ENCODE measurements around the gene CDV3.
"Not testable (repeated sequence)": the region's sequence is repeated elsewhere in the genome, so short reads cannot be mapped to it uniquely, and the experiment has no call there.

The CDV3 gene, protein sequence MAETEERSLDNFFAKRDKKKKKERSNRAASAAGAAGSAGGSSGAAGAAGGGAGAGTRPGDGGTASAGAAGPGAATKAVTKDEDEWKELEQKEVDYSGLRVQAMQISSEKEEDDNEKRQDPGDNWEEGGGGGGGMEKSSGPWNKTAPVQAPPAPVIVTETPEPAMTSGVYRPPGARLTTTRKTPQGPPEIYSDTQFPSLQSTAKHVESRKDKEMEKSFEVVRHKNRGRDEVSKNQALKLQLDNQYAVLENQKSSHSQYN

GRCh38 chr3:133573629-133574194 lies at the start of gene CDV3:
Gene CDV3, plus strand, starts transcription at chr3:133573686. Its CDS starts 359 bp downstream, at chr3:133574045.
- Histone ChIP-seq H3K4me3 (ENCODE audit: low read depth in 1 of 2, low read length in 2 of 2) (peak within 1 kb of the TSS; percentile 95 to 96), H3K79me2 (ENCODE audit: insufficient read depth, low read length) (peaks cover 50% of the 10 kb centered on the region), H3K9ac (ENCODE audit: low read depth, low read length) (peak within 1 kb of the TSS; percentile 87), H3K27me3 (ENCODE audit: insufficient read depth, low read length, poor library complexity) (no peaks in the 10 kb centered on the region), H4K20me1 (ENCODE audit: insufficient read depth, low read length) (peaks cover 37% of the 10 kb centered on the region), H3K27ac (ENCODE audit: low read length) (peak within 1 kb of the TSS; percentile 93), H3K9me3 (ENCODE audit: insufficient read depth, low read length, severe bottlenecking) (no peaks in the 10 kb centered on the region), H3K4me1 (ENCODE audit: insufficient read depth, low read length) (peaks cover 47% of the 10 kb centered on the region), H2AFZ (ENCODE audit: low read depth, low read length) (peak within 1 kb of the TSS; percentile 77), H3K36me3 (ENCODE audit: insufficient read depth, low read length) (peaks cover 41% of the 10 kb centered on the region), H3K4me2 (ENCODE audit: insufficient read depth, low read length) (peak within 1 kb of the TSS; percentile 89)
- DNase-seq = no peak
- no peak for TF ChIP-seq EZH2 (IDR thresholded peaks at IDR 0.05; ENCODE audit: borderline replicate concordance, low read depth, low read length, severe bottlenecking)
- no peak for TF ChIP-seq CTCF (IDR thresholded peaks at IDR 0.05; ENCODE audit: borderline replicate concordance, extremely low read depth, low read length, poor library complexity, severe bottlenecking)
- ATAC-seq (ENCODE audit: insufficient read depth, low read depth) = peak; percentile 48

- not testable (repeated sequence) for H3K4me3 ChIP-seq (ENCODE audit: low read depth in 1 of 2, low read length in 2 of 2); H3K27me3 ChIP-seq (ENCODE audit: insufficient read depth, low read length, poor library complexity); H3K4me2 ChIP-seq (ENCODE audit: insufficient read depth, low read length); H3K79me2 ChIP-seq (ENCODE audit: insufficient read depth, low read length); H4K20me1 ChIP-seq (ENCODE audit: insufficient read depth, low read length); H3K27ac ChIP-seq (ENCODE audit: low read length); H3K9ac ChIP-seq (ENCODE audit: low read depth, low read length); H3K36me3 ChIP-seq (ENCODE audit: insufficient read depth, low read length); H3K4me1 ChIP-seq (ENCODE audit: insufficient read depth, low read length); ATAC-seq (ENCODE audit: insufficient read depth, low read depth); DNase-seq; H3K9me3 ChIP-seq (ENCODE audit: insufficient read depth, low read length, severe bottlenecking); H2AFZ ChIP-seq (ENCODE audit: low read depth, low read length)
Observed at GRCh38 chr3:133523758-133524157, 49.7 kb upstream of the CDV3 start.

DNA sequence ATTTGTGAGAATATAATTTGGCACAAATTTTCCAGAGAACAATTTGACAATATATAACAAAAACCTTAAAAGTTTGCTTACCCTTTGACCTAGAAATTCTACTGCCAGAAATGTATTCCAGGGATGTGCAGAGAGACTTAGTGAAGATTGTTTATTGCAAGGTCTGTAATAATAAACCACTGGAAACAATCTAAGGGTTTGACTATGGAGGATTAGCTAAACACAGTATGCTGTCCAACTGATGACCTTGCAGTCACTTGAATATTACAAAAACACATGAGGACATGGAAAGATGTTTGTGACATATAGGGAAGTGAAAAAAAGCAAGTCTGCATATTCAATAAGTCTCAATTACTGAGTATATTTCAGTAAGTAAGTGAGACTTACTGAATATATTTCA lies 48.1 kb upstream of the CDV3 start:
- TF ChIP-seq CTCF (IDR thresholded peaks at IDR 0.05; ENCODE audit: borderline replicate concordance, extremely low read depth, low read length, poor library complexity, severe bottlenecking) (no peak), EZH2 (IDR thresholded peaks at IDR 0.05; ENCODE audit: borderline replicate concordance, low read depth, low read length, severe bottlenecking) (no peak)
- DNase-seq (no peak), ATAC-seq (ENCODE audit: insufficient read depth, low read depth) (no peak)
- Histone ChIP-seq H3K79me2 (ENCODE audit: insufficient read depth, low read length) (no peaks in the 10 kb centered on the region), H2AFZ (ENCODE audit: low read depth, low read length) (no peak overlapping the region), H4K20me1 (ENCODE audit: insufficient read depth, low read length) (no peaks in the 10 kb centered on the region), H3K4me3 (ENCODE audit: low read depth in 1 of 2, low read length in 2 of 2) (no peak overlapping the region), H3K9me3 (ENCODE audit: insufficient read depth, low read length, severe bottlenecking) (peaks cover 3% of the 10 kb centered on the region), H3K4me1 (ENCODE audit: insufficient read depth, low read length) (no peaks in the 10 kb centered on the region), H3K36me3 (ENCODE audit: insufficient read depth, low read length) (no peaks in the 10 kb centered on the region), H3K9ac (ENCODE audit: low read depth, low read length) (no peak overlapping the region), H3K4me2 (ENCODE audit: insufficient read depth, low read length) (no peak overlapping the region), H3K27ac (ENCODE audit: low read length) (no peak overlapping the region), H3K27me3 (ENCODE audit: insufficient read depth, low read length, poor library complexity) (no peaks in the 10 kb centered on the region)

DNA sequence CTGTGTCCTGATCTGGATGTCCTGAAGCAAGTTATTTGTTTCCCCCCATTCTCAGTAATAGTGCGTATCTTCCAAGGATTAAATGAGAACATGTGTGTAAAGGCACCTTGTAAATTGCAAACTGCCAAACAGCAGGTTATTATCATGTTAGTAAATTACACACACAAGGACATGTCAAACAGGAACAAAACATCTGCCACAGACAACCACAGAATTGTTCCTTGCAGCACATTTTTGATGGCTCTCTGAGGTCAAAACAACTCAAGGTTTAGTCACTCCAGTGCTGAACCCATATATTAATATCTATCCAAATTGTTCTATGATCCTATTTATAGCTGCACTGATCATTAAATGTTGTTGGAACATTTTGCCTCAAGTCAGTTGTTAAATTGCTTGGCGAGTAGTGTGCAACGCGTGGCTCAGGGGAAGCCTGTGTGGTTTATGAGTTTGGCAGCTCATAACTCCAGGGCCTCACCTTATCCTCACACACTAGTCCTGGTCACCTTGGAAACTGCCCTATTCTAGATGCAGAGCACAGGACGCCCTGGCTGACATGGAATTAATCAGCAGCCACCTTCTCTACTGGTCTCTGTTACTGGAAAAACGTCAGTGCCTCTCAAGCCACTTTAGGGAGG lies 46.3 kb upstream of the CDV3 start:
- Histone ChIP-seq H3K79me2 (ENCODE audit: insufficient read depth, low read length) (no peaks in the 10 kb centered on the region), H3K27ac (ENCODE audit: low read length) (no peak overlapping the region), H3K36me3 (ENCODE audit: insufficient read depth, low read length) (no peaks in the 10 kb centered on the region), H3K4me2 (ENCODE audit: insufficient read depth, low read length) (no peak overlapping the region), H3K4me3 (ENCODE audit: low read depth in 1 of 2, low read length in 2 of 2) (no peak overlapping the region), H4K20me1 (ENCODE audit: insufficient read depth, low read length) (no peaks in the 10 kb centered on the region), H3K9me3 (ENCODE audit: insufficient read depth, low read length, severe bottlenecking) (peaks cover 3% of the 10 kb centered on the region), H3K4me1 (ENCODE audit: insufficient read depth, low read length) (no peaks in the 10 kb centered on the region), H2AFZ (ENCODE audit: low read depth, low read length) (no peak overlapping the region), H3K27me3 (ENCODE audit: insufficient read depth, low read length, poor library complexity) (no peaks in the 10 kb centered on the region), H3K9ac (ENCODE audit: low read depth, low read length) (no peak overlapping the region)
- TF ChIP-seq EZH2 (IDR thresholded peaks at IDR 0.05; ENCODE audit: borderline replicate concordance, low read depth, low read length, severe bottlenecking) = no peak
- no peak for TF ChIP-seq CTCF (IDR thresholded peaks at IDR 0.05; ENCODE audit: borderline replicate concordance, extremely low read depth, low read length, poor library complexity, severe bottlenecking)
- ATAC-seq (ENCODE audit: insufficient read depth, low read depth) (no peak), DNase-seq (no peak)
